Peyer's patch (tissue), 4 donors: ENCODE results near the gene BAHCC1.

ENCODE experiments used
- POLR2A ChIP-seq, 2 donors: fragments of 450-650 bp; IDR thresholded peaks; one replicate each; pipeline ENCODE4 v1.5.1; 2017; ENCODE audit warnings: antibody characterized with exemption in 2 of 2, mild to moderate bottlenecking in 2 of 2, moderate library complexity in 2 of 2
- TF ChIP-seq, protein P1 (sequence below), 6 experiments: fragments of 450-650 bp in 4 of 6; fragments of 200-600 bp in 2 of 6; sonication (generic) in 1 of 6; IDR thresholded peaks; one replicate each; pipeline ENCODE4 v1.5.1; 2017 to 2019; ENCODE audit warnings: antibody characterized with exemption in 6 of 6, mild to moderate bottlenecking in 3 of 6, moderate library complexity in 1 of 6

GRCh38 chr17:81415681-81416080, 20.4 kb downstream of the BAHCC1 start:
- TF ChIP-seq, protein P1, sequence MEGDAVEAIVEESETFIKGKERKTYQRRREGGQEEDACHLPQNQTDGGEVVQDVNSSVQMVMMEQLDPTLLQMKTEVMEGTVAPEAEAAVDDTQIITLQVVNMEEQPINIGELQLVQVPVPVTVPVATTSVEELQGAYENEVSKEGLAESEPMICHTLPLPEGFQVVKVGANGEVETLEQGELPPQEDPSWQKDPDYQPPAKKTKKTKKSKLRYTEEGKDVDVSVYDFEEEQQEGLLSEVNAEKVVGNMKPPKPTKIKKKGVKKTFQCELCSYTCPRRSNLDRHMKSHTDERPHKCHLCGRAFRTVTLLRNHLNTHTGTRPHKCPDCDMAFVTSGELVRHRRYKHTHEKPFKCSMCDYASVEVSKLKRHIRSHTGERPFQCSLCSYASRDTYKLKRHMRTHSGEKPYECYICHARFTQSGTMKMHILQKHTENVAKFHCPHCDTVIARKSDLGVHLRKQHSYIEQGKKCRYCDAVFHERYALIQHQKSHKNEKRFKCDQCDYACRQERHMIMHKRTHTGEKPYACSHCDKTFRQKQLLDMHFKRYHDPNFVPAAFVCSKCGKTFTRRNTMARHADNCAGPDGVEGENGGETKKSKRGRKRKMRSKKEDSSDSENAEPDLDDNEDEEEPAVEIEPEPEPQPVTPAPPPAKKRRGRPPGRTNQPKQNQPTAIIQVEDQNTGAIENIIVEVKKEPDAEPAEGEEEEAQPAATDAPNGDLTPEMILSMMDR (IDR thresholded peaks at IDR 0.05), result no peak
- TF ChIP-seq POLR2A (IDR thresholded peaks at IDR 0.05), result no peak
